ENCODE data around the gene TRHDE. TPM values are rescaled to one million over a fixed set of nuclear protein-coding genes. Genes with fewer than 3 reads are reported as not detected.
"Not testable (repeated sequence)": the region's sequence is repeated elsewhere in the genome, so short reads cannot be mapped to it uniquely, and the experiment has no call there.

The TRHDE gene
- total RNA-seq, 1 donor from 2014 or later, result 5.6 TPM

- Histone ChIP-seq H3K27me3 (ENCODE audit: control insufficient read depth, insufficient read depth, low read length) (no peaks in the 10 kb centered on the region), H3K36me3 (ENCODE audit: control insufficient read depth, insufficient read depth, low read length) (no peaks in the 10 kb centered on the region), H3K4me3 (ENCODE audit: low read depth, low read length) (no peak overlapping the region)
- DNase-seq (ENCODE audit: low read depth), result no peak
- TF ChIP-seq CTCF (IDR thresholded peaks at IDR 0.05; ENCODE audit: insufficient read depth, low read length, poor library complexity, severe bottlenecking), result no peak
These were observed 230.4 kb downstream of the TRHDE start for GRCh38 chr12:72502546-72502945.

GRCh38 chr12:72505227-72505626 is 233.1 kb downstream of the TRHDE start:
- Histone ChIP-seq H3K27me3 (ENCODE audit: control insufficient read depth, insufficient read depth, low read length) (no peaks in the 10 kb centered on the region), H3K36me3 (ENCODE audit: control insufficient read depth, insufficient read depth, low read length) (no peaks in the 10 kb centered on the region), H3K4me3 (ENCODE audit: low read depth, low read length) (no peak overlapping the region)
- TF ChIP-seq CTCF (IDR thresholded peaks at IDR 0.05; ENCODE audit: insufficient read depth, low read length, poor library complexity, severe bottlenecking), result no peak
- DNase-seq (ENCODE audit: low read depth), result no peak

- no peak for TF ChIP-seq CTCF (IDR thresholded peaks at IDR 0.05; ENCODE audit: insufficient read depth, low read length, poor library complexity, severe bottlenecking)
- Histone ChIP-seq H3K36me3 (ENCODE audit: control insufficient read depth, insufficient read depth, low read length) (no peaks in the 10 kb centered on the region), H3K4me3 (ENCODE audit: low read depth, low read length) (no peak overlapping the region), H3K27me3 (ENCODE audit: control insufficient read depth, insufficient read depth, low read length) (no peaks in the 10 kb centered on the region)
- no peak for DNase-seq (ENCODE audit: low read depth)
These were observed 237.7 kb downstream of the TRHDE start for GRCh38 chr12:72509891-72510290.

GRCh38 chr12:72510772-72511171 is 238.6 kb downstream of the TRHDE start:
- no peak for DNase-seq (ENCODE audit: low read depth)
- Histone ChIP-seq H3K27me3 (ENCODE audit: control insufficient read depth, insufficient read depth, low read length) (no peaks in the 10 kb centered on the region), H3K36me3 (ENCODE audit: control insufficient read depth, insufficient read depth, low read length) (no peaks in the 10 kb centered on the region), H3K4me3 (ENCODE audit: low read depth, low read length) (no peak overlapping the region)
- no peak for TF ChIP-seq CTCF (IDR thresholded peaks at IDR 0.05; ENCODE audit: insufficient read depth, low read length, poor library complexity, severe bottlenecking)

GRCh38 chr12:72511498-72511897 is 239.3 kb downstream of the TRHDE start:
- Histone ChIP-seq H3K36me3 (ENCODE audit: control insufficient read depth, insufficient read depth, low read length) (no peaks in the 10 kb centered on the region), H3K27me3 (ENCODE audit: control insufficient read depth, insufficient read depth, low read length) (no peaks in the 10 kb centered on the region), H3K4me3 (ENCODE audit: low read depth, low read length) (no peak overlapping the region)
- TF ChIP-seq CTCF (IDR thresholded peaks at IDR 0.05; ENCODE audit: insufficient read depth, low read length, poor library complexity, severe bottlenecking), result no peak
- DNase-seq (ENCODE audit: low read depth), result no peak

- H3K36me3 ChIP-seq (ENCODE audit: control insufficient read depth, insufficient read depth, low read length), result no peaks in the 10 kb centered on the region
- no peak overlapping the region for H3K4me3 ChIP-seq (ENCODE audit: low read depth, low read length)
- H3K27me3 ChIP-seq (ENCODE audit: control insufficient read depth, insufficient read depth, low read length), result no peaks in the 10 kb centered on the region
- TF ChIP-seq CTCF (IDR thresholded peaks at IDR 0.05; ENCODE audit: insufficient read depth, low read length, poor library complexity, severe bottlenecking), result no peak
- DNase-seq (ENCODE audit: low read depth), result peak; percentile 45
These were observed 239.7 kb downstream of the TRHDE start for GRCh38 chr12:72511906-72512305.

- not testable (repeated sequence) for H3K36me3 ChIP-seq (ENCODE audit: control insufficient read depth, insufficient read depth, low read length); H3K27me3 ChIP-seq (ENCODE audit: control insufficient read depth, insufficient read depth, low read length); H3K4me3 ChIP-seq (ENCODE audit: low read depth, low read length); DNase-seq (ENCODE audit: low read depth)
These were observed 248.0 kb downstream of the TRHDE start for GRCh38 chr12:72520044-72520678.
